SKM-1 treated with dmso at 0.1 percent for 144 hours (cell line): Measurements from ENCODE around the gene REELD1.

Source experiments
- DNase-seq: peaks from one replicate; lab custom pipeline; 2025; ENCODE audit not compliant: unreplicated experiment; lab: John Stamatoyannopoulos, UW

REELD1 gene

GRCh38 chr4:146265950-146266490 lies 51.7 kb downstream of the REELD1 start:
- no peak for DNase-seq

DNA sequence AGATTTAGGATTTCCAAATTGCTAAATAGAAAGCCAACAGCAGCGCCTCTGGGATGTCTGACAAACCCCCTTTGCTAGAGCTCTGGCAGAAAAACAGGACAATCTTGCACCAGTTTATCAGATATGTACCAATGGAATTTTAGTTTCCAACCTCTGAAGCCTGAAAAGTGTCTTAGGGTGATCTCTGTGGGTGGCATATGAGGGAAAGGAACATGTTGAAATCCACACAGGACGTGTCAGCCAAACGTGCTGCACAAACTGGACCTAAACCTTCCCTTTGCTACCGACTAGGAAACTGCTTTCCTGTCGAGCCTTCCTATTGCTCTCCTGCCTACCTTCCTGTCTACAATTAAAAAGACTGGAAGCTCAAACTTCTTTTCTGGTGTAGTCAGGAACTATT lies 53.5 kb downstream of the REELD1 start:
- no peak for DNase-seq

- no peak for DNase-seq
Observed at GRCh38 chr4:146269228-146269653, 54.9 kb downstream of the REELD1 start.

DNA sequence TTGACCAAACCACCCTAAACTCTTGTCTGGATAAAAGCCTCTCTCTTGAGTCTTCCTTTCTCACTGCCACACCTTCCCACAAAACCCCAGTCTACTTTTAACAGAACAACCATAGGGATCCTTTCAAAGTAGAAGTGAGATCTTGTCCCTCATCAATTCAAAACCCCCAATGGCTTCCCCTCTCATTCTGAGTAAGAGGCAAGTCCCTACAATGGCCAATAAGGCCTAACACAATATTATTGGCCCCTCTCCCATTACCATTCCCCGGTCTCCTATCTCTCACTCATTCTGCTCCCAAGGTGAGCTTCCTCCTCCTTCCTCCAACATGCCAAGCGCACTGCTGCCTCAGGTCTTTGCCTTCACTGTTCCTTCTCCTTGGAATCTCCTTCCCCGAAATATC lies 57.1 kb downstream of the REELD1 start:
- no peak for DNase-seq

GRCh38 chr4:146273204-146273901 lies 59.0 kb downstream of the REELD1 start:
- no peak for DNase-seq

DNA sequence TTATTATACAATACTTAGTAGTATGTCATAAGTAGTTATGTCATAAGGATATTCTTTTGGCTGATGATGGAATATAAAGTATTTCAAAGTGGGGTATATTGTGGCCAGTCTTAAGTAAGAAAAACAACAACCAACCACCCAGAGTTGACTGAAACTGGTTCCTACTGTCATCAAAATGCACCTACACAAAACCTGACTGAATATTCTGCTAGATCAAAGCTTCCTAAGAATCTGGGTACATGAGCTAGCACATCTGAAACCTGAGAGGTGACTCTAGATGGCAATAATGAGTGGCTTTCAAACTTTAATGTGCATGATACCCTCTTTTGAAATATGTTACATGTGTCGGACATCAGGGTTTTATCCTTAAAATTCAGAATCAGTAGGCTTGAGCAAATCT lies 60.4 kb downstream of the REELD1 start:
- no peak for DNase-seq

GRCh38 chr4:146275370-146275769 lies 61.0 kb downstream of the REELD1 start:
- no peak for DNase-seq

GRCh38 chr4:146278986-146279385 lies 64.6 kb downstream of the REELD1 start:
- no peak for DNase-seq
